ENCODE results near the gene MAP4K2. TPM values are rescaled to one million over a fixed set of nuclear protein-coding genes. Genes with fewer than 3 reads are reported as not detected.

The MAP4K2 gene
- polyA plus RNA-seq, 1 experiment = 22.4 TPM

DNA sequence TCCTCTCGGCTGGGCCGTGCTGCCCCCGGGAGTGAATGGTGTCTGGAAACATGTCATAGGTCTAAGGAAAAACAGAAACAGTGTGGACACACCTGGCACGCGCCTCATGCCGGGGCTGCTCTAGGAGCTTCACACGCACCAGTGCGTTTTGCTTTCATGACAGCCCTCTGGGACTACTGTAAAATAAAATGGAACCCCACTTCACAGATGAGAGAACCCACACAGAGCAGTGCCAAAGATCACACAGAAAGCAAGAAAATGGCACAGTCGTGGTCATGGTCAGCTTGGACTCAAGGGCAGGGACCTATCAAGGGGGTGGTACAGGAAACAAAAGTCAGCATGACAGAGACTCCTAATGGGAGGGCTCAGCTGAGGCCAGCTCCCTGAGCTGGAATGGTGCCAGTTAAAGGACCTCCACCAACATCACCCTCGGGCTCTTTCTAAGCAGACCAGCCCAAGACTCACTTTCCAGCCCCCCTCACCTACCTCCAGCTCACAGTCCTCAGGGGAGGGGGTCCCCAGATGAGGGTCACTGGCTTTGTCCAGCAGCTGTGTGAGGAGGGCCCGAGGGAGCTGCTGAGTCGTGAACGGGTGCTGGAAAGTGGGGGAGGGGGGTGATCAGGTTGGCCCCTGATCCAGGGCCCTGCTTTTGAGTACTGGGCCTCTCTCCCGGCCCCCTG is 3.3 kb downstream of the MAP4K2 start:
- DNase-seq (ENCODE audit: low read depth) = no peak
- ChIA-PET POLR2A (no interaction called here), CTCF (no interaction called here)

DNA sequence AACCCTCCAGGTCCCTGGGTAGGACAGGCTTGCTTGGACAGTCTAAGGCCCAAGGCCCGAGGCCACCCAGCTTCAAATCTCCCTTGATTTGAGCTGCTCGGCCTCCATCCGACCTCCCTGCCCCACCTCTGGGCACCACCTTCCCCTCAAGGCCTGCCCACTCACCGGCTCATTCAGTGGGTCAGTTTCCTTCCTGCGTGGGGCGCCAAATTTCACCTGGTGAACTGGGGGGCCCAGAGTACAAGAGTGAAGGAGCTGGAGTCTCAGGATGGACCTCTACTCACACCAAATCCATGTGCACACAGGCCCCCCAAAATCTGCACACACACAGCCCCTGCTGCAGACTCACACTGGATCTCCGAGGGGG is 3.8 kb downstream of the MAP4K2 start:
- peaks cover 13% of the 10 kb centered on the region for H3K36me3 ChIP-seq (ENCODE audit: control insufficient read depth, insufficient read depth, low read length)
- TF ChIP-seq, protein P1, sequence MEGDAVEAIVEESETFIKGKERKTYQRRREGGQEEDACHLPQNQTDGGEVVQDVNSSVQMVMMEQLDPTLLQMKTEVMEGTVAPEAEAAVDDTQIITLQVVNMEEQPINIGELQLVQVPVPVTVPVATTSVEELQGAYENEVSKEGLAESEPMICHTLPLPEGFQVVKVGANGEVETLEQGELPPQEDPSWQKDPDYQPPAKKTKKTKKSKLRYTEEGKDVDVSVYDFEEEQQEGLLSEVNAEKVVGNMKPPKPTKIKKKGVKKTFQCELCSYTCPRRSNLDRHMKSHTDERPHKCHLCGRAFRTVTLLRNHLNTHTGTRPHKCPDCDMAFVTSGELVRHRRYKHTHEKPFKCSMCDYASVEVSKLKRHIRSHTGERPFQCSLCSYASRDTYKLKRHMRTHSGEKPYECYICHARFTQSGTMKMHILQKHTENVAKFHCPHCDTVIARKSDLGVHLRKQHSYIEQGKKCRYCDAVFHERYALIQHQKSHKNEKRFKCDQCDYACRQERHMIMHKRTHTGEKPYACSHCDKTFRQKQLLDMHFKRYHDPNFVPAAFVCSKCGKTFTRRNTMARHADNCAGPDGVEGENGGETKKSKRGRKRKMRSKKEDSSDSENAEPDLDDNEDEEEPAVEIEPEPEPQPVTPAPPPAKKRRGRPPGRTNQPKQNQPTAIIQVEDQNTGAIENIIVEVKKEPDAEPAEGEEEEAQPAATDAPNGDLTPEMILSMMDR (IDR thresholded peaks at IDR 0.05; ENCODE audit: insufficient read depth, low read depth, low read length) = no peak
- CTCF ChIA-PET = interaction anchor here (1.3 kb wide), 1 partner anchor 13 kb away, joined by 3 read pairs; no protein-coding TSS in a partner anchor
- H3K27me3 ChIP-seq (ENCODE audit: control insufficient read depth, insufficient read depth, low read length) = no peaks in the 10 kb centered on the region
- H3K4me3 ChIP-seq (ENCODE audit: low read depth, low read length) = no peak overlapping the region
- POLR2A ChIA-PET = no interaction called here
- no peak for DNase-seq (ENCODE audit: low read depth)

More for the DNA sequence above, 3.3 kb downstream of the MAP4K2 start:
- Histone ChIP-seq H3K36me3 (ENCODE audit: control insufficient read depth, insufficient read depth, low read length) (peaks cover 15% of the 10 kb centered on the region), H3K27me3 (ENCODE audit: control insufficient read depth, insufficient read depth, low read length) (no peaks in the 10 kb centered on the region), H3K4me3 (ENCODE audit: low read depth, low read length) (no peak overlapping the region)
- TF ChIP-seq, protein P1 (IDR thresholded peaks at IDR 0.05; ENCODE audit: insufficient read depth, low read depth, low read length) = no peak

DNA sequence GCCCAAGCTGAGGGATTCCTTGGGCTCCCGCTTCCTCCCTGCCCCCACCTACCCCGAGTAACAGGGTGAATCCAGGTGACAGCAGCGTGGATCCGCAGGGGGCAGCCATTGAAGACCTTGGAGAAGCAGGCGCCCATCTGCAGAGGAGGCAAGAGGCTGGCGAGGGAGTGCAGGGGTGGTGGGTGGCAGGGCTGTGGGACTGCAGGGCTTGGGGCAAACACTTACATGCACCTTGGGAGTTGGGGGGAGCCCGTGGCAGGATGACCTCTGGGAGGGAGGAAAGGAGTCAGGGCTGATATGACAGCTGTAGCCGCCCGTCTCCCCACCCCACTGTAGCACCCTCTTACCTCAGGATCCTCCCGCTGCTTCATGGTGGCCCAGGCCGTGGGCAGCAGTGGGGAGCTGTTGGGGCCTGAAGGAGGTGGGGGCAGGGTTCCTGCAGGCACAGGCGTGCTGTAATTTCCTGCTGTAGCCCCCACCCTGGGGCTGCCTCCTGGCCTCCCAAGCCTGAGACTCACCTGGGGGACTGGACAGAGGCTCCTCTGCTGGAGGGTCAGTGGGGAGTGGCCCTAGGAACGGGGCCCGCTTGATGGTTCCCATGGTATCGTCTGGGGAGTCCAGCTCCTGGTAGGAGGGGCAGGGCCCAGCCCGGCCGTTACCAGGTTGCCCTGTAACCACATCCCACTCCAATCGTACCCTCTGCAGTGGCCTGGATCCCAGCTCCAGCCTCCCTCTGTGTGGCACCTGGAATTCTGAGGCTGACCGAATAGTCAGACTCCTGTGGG is 6.1 kb downstream of the MAP4K2 start:
- TF ChIP-seq, protein P1 (IDR thresholded peaks at IDR 0.05; ENCODE audit: insufficient read depth, low read depth, low read length) = no peak
- Histone ChIP-seq H3K4me3 (ENCODE audit: low read depth, low read length) (no peak overlapping the region), H3K36me3 (ENCODE audit: control insufficient read depth, insufficient read depth, low read length) (peaks cover 11% of the 10 kb centered on the region), H3K27me3 (ENCODE audit: control insufficient read depth, insufficient read depth, low read length) (no peaks in the 10 kb centered on the region)
- ChIA-PET CTCF (interaction anchor here (0.8 kb wide), 1 partner anchor 51 kb away, joined by 3 read pairs; no protein-coding TSS in a partner anchor), POLR2A (no interaction called here)
- DNase-seq (ENCODE audit: low read depth) = no peak

GRCh38 chr11:64796047-64796756 is 6.8 kb downstream of the MAP4K2 start:
- ChIA-PET CTCF (no interaction called here), POLR2A (no interaction called here)
- TF ChIP-seq, protein P1 (IDR thresholded peaks at IDR 0.05; ENCODE audit: insufficient read depth, low read depth, low read length) = no peak

GRCh38 chr11:64794526-64794925 is 8.5 kb downstream of the MAP4K2 start:
- no peak for DNase-seq (ENCODE audit: low read depth)
- POLR2A ChIA-PET = no interaction called here
- TF ChIP-seq, protein P1 (IDR thresholded peaks at IDR 0.05; ENCODE audit: insufficient read depth, low read depth, low read length) = no peak

More at GRCh38 chr11:64796047-64796756, 6.8 kb downstream of the MAP4K2 start:
- Histone ChIP-seq H3K4me3 (ENCODE audit: low read depth, low read length) (no peak overlapping the region), H3K36me3 (ENCODE audit: control insufficient read depth, insufficient read depth, low read length) (peaks cover 11% of the 10 kb centered on the region), H3K27me3 (ENCODE audit: control insufficient read depth, insufficient read depth, low read length) (no peaks in the 10 kb centered on the region)
- DNase-seq (ENCODE audit: low read depth) = no peak

More at GRCh38 chr11:64794526-64794925, 8.5 kb downstream of the MAP4K2 start:
- CTCF ChIA-PET = interaction anchor here (0.7 kb wide), 1 partner anchor 9 kb away, joined by 3 read pairs; no protein-coding TSS in a partner anchor
- peaks cover 18% of the 10 kb centered on the region for H3K36me3 ChIP-seq (ENCODE audit: control insufficient read depth, insufficient read depth, low read length)
- no peak overlapping the region for H3K4me3 ChIP-seq (ENCODE audit: low read depth, low read length)
- H3K27me3 ChIP-seq (ENCODE audit: control insufficient read depth, insufficient read depth, low read length) = no peaks in the 10 kb centered on the region

Measured in BJ (cell line).